CD1c-positive myeloid dendritic cell (primary cell): ENCODE results near the gene ANKRD23.
A peak's percentile ranks its signal among the peaks of the same experiment; 100 is the strongest.
"Not testable (repeated sequence)": the region's sequence is repeated elsewhere in the genome, so short reads cannot be mapped to it uniquely, and the experiment has no call there.

ENCODE experiments used
- DNase-seq: peaks from one replicate; pipeline ENCODE4 v3.0.0-alpha.2; 2016; ENCODE audit errors: extremely low spot score

The ANKRD23 gene

GRCh38 chr2:96816127-96816835, 27.5 kb downstream of the ANKRD23 start, which contains the start of gene CNNM3:
Gene CNNM3 (plus strand): TSS chr2:96816268. CDS start chr2:96816278, 10 bp downstream.
- DNase-seq: peak; percentile 97

- peak; percentile 6 for DNase-seq
Measured at GRCh38 chr2:96815326-96816126, 28.3 kb downstream of the ANKRD23 start.

DNA sequence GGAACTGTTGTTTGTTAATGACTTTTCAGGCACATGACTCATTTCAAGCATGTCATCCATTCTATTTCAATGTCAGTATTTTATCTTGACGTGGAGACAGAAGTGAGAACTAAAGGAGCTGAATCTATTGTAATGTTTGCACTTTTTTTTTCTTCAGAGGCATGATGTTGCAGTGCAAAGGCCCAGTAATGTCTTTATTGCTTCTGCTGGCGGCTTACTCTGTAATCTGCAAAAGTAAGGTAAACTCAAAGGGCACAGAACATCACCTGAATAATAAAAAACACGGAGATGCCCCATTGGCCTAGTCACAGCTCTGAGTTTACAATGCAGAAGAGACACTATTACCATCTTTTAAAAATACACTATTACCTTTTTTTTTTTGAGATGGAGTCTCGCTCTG, 30.2 kb downstream of the ANKRD23 start:
- no peak for DNase-seq

- DNase-seq: no peak
Measured at GRCh38 chr2:96811917-96812316, 31.9 kb downstream of the ANKRD23 start.

DNA sequence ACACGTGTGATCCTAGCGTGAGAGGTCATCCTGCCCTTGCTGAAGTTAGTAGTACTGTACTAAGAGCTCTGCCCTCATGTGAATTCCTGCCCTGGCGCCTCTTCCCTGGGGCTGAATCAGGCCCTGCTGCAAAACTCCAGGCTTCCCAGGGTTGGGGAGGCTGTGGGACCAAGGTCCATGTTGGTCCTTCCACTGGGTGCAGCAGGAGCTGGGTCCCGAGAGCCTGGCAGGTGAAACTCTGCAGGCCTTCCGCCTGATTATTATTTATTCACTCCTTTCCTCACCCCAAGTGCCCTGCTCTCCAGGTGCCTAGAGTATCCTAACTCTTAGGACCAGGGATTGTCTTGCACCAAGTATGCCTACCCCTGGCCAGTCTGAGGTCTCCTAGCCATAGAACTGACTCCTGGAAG, 33.0 kb downstream of the ANKRD23 start:
- no peak for DNase-seq

- DNase-seq: no peak
Measured at GRCh38 chr2:96809951-96810782, 33.7 kb downstream of the ANKRD23 start.

DNA sequence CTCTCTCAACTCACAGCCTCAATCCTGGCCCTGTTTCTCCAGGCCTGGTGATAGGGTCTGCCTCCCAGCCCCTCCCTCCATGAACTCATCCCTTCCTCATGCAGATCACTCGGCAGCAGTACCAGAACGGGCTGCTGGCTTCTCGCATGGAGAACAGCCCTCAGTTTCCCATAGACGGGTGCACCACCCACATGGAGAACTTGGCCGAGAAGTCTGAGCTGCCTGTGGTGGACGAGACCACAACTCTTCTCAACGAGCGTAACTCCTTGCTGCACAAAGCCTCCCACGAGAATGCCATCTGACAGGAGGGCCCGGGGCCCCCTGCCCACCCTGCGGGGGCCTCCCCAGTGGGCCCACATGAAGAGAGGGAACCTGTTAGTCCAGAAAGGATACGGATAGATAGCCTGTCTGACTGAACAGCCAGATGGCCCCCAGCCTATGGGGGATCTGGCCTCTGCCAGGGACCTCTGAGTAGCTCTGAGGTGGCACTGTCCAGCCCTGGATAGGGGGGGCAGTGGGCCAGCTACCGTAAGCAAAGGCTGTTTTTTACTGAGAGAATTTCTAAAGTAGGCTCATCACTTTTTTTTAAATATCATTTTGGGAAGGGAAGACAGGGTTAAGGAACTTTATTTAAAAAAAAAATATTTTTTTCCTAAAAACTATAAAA, 34.5 kb downstream of the ANKRD23 start:
- no peak for DNase-seq

GRCh38 chr2:96808176-96808837, 35.5 kb downstream of the ANKRD23 start:
- no peak for DNase-seq

DNA sequence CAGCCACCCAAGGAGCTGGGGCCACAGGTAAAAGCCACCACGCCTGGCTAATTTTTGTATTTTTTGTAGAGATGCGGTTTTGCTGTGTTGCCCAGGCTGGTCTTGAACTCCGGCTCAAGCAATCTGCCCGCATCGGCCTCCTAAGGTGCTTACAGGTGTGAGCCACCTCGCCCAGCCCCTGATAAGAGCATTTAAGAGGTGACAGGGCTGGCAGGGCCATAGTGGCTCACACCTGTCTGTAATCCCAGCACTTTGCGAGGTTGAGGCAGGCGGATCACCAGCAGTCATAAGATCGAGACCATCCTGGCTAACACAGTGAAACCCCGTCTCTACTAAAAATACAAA, 36.7 kb downstream of the ANKRD23 start:
- DNase-seq: no peak

- no peak for DNase-seq
Measured at GRCh38 chr2:96806468-96807126, 37.2 kb downstream of the ANKRD23 start.

DNA sequence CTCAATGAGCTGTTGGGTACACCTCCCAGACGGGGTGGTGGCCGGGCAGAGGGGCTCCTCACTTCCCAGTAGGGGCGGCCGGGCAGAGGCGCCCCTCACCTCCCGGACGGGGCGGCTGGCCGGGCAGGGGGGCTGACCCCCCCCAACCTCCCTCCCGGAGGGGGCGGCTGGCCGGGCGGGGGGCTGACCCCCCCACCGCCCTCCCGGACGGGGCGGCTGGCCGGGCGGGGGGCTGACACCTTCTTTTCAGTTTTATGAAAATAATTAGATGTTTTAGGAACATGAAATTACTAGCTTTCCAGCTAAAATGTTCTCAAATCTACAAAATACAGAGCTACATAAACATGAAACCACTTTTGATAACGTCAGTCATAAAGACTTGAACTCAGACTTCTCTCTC, 37.9 kb downstream of the ANKRD23 start:
- DNase-seq: not testable (repeated sequence)

DNA sequence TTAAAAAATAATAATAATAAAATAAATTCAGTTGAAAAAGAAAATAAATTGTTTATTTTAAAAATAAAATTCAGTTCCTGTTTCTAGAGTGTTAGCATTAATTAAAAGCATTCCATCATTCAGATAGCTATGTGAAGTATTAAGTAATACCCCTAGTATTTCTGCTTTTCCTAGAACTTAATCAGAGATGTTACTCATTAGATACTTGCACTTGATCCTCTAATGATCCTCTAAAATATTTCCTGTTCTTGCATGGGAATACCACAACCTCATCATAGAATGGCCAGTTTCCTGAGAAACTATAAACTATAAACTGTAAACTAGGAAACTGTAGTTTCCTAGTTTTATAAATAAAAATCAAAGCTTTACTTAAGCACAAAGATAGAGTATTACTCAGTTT, 38.8 kb downstream of the ANKRD23 start:
- DNase-seq: peak; percentile 25

GRCh38 chr2:96802721-96803120, 41.1 kb downstream of the ANKRD23 start:
- no peak for DNase-seq

DNA sequence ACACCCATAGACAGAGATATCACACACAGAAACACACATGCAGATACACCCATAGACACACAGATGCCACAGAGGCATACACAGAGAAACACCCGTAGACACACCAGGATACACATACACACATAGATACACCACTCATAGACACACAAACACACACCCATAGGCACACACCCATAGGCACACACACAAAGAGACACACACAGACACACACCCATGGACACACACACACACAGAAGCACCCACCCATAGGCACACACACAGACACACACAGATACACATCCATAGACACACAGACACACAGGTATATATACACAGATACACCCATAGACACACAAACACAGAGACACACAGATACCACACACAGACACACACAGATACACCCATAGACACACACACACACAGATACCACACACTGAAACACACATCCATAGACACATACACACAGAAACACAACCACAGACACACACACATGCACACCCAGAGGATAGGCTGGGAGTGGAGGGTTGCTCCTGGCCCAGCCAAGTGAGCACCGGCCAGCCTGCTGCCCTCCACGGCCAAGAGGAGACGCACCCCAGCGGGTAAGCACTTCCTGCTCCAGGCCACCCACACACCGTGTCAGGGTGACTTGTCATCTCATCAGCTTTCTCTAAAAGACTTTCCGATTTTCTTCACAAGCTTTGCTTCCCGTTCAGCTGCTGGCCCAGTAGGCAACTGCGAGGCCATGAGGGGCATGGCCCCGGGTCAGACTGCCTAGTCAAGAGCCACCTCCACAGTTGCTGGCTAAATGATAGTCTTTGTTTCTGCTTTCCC, 41.8 kb downstream of the ANKRD23 start:
- DNase-seq: peak; percentile 80

GRCh38 chr2:96801005-96801785, 42.6 kb downstream of the ANKRD23 start:
- peak; percentile 57 for DNase-seq

DNA sequence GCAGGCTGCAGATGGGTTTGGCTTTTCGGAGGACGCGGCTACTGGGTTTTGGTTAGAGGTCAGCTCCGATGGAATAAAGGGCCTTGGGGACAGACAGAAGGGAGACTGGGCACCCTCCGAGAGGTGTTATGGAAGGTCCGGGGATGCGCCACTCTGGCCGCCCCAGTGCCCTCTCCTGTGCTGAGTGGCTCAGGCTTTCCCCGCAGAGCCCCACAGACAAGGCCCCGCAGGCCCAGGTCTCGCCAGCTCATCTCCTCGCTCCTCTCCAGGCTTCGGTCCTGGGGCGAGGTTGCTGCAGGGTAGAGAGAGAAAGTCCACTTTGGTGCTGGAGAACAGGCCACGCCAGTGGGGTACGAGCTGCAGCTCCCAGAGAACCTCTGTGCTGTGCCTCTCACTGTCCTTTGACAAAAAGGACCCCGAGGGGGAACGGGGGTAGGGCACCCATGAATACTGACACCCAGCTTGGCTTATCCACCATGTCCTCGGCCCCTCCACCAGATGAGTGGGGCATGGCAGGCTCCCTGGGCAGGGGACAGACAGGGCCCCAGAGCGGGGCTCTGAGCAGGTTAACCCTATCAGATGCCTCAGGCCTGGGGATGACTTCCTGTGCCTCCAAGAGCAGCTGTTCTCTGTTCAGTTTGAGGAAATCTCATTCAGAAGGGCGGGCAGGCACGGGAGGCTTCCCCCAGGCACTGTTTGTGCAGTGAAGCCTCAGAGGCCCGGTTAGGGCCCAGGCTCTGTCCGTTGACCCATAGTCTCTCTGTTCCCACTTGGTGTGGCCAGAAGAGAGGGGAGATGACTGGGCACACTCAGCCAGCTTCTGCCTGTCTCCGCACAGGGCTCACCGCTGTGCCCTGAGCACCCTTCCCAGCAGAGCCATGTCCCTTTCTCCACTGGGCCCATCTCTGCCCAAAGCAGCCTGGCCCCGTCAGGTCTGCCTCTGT, 43.5 kb downstream of the ANKRD23 start:
- DNase-seq: no peak

DNA sequence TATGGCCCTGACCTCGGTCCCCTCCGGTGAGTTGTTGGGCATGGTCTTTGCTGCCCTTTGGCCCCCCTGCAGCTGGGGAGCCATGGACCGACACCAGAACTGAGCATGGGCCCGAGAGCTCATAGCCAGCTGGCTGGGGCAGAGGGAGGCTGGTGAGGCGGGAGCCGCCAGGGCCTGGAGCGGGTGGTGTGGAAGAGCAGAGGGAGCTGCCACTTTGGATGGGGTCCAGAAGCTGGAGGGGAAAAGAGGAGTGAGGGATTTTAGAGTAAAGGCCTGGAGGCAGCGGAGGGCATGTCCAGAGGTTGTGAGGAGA, 44.2 kb downstream of the ANKRD23 start:
- DNase-seq: no peak
